AG09309 (cell line): ENCODE results near the gene NAV2.

Experiments
- DNase-seq: peaks from one replicate; pipeline ENCODE4 v3.0.0-alpha.2; 2010; ENCODE audit warnings: low read depth
- H3K4me3 ChIP-seq: 2 replicates; pipeline ENCODE4 v1.5.1; 2011; ENCODE audit warnings: mild to moderate bottlenecking, low read depth, low read length, moderate library complexity; ENCODE audit not compliant: control insufficient read depth
- TF ChIP-seq, protein P1 (sequence below): IDR thresholded peaks from 2 replicates; pipeline ENCODE4 v1.5.1; 2011; ENCODE audit warnings: mild to moderate bottlenecking, low read depth, low read length, inconsistent platforms; ENCODE audit not compliant: insufficient read depth, control insufficient read depth; ENCODE audit errors: missing control alignments

NAV2 gene

DNA sequence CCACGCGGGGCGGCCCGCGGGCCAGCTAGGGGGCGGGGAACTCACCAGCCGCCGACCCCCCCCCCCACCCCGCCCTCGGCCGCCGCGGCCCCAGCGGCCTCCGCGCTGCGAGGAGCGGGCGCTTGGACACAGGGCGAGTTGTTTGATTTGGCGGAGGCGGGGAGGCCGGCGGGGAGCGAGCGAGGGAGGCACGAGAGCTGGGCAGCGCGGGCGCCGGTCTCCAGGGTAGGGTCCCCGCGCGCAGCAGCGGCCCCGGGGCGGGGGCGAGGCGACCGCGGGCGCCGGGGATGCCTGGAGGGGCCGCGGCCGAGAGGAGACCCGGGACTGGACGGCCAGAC, 64.4 kb downstream of the NAV2 start:
- TF ChIP-seq, protein P1, sequence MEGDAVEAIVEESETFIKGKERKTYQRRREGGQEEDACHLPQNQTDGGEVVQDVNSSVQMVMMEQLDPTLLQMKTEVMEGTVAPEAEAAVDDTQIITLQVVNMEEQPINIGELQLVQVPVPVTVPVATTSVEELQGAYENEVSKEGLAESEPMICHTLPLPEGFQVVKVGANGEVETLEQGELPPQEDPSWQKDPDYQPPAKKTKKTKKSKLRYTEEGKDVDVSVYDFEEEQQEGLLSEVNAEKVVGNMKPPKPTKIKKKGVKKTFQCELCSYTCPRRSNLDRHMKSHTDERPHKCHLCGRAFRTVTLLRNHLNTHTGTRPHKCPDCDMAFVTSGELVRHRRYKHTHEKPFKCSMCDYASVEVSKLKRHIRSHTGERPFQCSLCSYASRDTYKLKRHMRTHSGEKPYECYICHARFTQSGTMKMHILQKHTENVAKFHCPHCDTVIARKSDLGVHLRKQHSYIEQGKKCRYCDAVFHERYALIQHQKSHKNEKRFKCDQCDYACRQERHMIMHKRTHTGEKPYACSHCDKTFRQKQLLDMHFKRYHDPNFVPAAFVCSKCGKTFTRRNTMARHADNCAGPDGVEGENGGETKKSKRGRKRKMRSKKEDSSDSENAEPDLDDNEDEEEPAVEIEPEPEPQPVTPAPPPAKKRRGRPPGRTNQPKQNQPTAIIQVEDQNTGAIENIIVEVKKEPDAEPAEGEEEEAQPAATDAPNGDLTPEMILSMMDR, result no peak
- peak overlapping the region; percentile 53 for H3K4me3 ChIP-seq
- DNase-seq, result no peak

DNA sequence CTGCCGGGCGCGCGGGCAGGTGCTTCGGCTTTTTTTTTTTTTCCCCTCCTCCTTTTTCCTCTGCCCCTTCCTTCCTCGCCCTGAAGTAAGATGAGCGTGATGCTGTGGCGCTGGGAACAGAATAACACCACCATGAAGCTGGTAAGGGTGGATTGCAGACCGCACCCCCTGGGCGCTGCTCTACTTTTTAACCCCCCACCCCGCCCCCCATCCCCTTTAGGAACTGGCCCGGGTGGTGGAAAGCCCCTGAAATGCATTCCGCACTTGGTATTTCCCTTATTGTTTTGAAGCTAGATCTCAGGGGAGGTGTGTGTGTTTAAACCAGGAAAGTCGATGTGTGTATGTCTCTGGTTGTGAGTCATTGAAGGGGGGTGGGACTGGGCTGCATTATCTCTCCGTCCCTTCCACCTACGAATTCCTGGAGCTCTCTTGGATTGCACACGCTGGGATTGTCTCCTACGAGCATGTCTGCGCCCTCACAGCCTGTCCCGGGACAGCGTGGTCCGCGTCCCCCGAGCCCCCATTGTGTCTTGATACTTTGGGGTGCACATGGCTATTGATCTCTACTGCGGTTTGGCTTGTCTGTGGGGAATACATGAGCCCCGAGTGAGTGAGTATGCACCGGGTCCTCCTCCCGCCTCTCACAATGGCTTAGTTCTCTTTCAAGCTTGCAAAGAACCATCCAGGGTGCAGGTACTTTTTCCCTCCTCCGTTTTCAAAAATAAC, 64.9 kb downstream of the NAV2 start:
- TF ChIP-seq, protein P1, result no peak
- peak overlapping the region; percentile 53 for H3K4me3 ChIP-seq
- DNase-seq, result no peak

DNA sequence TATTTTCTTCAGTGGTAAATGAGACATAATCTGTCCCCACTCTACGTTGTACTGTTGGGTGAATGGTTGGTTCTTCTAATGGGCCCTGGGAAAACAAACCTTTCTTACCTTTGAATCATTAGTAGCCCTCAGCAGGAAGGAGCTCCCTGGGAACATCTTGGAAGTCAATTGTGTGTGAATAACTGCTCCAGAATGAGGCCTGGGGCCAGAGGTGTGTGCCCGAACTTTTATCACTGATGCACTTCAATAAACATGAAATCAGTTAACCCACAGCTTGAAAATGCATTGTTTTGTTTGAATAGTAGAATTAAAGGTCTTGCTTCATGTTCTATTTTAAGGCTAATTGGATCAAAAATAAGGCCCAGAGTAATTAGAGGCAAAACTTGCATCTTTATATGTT, 67.1 kb downstream of the NAV2 start:
- no peak overlapping the region for H3K4me3 ChIP-seq
- TF ChIP-seq, protein P1, result no peak
- no peak for DNase-seq

DNA sequence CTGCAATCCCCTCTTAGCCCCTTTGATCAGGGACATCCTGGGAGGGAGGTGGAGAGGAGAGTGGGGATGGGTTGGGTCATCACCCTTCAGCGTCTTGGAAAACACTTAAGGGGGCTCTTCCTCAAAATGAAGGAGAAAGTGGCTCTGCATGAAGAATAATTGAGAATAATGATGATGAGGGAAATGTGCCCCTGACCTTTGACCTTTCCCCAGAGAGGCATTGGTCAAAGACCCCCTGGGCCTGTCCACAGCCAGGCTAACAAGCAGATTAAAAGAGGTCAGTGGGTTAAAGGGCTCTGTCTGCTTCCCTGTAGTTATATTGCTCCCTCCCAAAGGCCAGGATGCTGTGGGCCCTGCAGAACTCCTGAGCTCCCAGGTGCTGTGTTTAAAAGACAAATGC, 68.7 kb downstream of the NAV2 start:
- TF ChIP-seq, protein P1, result no peak
- no peak for DNase-seq

DNA sequence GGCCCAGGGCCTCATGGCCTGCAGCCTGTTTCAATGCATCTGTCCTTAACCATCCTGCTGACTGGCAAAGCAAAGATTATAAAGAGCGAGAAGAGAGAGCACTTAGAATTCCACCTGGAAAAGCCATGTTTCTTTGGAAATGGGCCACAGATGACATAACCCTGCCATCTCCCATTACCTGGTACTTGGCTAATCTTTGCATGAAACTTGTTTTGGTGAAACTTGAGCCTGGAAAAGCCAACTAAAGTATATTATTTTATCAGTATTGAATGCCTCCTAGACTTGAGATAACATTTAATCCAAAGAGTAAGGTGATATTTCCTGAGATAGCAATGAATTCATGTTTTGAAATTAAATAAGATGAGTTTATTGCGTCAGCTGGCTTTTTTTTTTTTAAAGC, 72.6 kb downstream of the NAV2 start:
- no peak for DNase-seq
- H3K4me3 ChIP-seq, result no peak overlapping the region
- TF ChIP-seq, protein P1, result no peak

More for the DNA sequence above, 68.7 kb downstream of the NAV2 start:
- H3K4me3 ChIP-seq, result no peak overlapping the region

DNA sequence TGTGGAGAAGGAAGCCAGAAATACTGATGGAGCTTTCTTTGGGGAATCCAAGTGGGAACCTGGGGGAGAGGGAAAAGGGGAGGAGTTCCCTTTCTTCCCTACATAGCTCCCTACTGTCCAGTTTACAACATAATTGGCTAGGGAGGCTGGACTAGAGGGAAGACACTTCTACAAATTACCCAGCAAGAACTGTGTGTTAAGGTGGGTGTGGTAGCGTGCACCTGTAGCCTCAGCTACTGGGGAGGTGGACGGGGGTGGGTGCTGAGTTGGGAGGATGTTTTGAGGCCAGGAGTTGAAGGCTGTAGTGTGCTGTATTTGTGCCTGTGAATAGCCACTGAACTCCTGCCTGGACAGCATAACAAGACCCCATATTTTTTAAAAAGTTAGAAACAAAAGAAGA, 74.0 kb downstream of the NAV2 start:
- no peak for DNase-seq

DNA sequence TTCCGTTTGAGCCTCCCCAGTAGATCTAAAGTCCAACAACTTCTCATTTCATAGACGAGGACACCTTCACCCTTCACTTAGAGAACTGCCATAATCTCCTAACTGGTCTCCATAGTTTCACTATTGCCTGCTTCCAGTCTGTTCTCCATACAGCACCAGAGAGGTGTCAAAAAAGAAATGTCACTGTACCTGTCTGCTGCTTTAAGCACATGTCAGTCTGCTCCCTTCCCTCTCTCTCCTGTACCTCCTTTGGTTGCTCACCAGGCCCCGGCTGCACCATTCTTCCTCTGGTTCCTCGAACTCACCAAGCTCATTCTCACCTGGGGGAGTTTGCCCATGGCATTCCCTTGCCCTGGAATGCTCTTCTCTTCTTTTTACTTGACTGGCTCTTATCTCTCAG, 75.8 kb downstream of the NAV2 start:
- no peak overlapping the region for H3K4me3 ChIP-seq
- no peak for DNase-seq
- TF ChIP-seq, protein P1, result no peak

More for the DNA sequence above, 74.0 kb downstream of the NAV2 start:
- no peak overlapping the region for H3K4me3 ChIP-seq
- TF ChIP-seq, protein P1, result no peak
